ENCODE measurements around the gene FEZ2.

Gene FEZ2

DNA sequence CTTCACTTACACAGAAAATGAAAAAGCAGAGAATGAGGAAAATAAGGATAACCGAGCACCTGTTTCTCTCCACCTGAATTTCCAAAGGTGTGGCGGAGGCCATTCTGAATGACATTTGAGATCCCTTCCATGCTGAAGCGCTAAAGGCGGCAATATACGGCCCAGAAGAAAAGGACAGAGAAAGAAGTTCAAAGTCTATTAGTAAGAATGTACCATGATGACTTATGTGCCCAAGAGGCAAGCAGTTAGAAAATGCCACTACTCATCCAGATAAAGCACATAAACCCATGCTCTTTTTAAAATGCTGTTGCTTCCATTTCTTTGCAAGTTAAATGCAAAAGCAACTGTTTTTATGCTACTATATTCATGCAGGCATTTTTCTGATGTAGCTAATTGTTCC lies 37.2 kb downstream of the FEZ2 start:
- DNase-seq: no peak

DNA sequence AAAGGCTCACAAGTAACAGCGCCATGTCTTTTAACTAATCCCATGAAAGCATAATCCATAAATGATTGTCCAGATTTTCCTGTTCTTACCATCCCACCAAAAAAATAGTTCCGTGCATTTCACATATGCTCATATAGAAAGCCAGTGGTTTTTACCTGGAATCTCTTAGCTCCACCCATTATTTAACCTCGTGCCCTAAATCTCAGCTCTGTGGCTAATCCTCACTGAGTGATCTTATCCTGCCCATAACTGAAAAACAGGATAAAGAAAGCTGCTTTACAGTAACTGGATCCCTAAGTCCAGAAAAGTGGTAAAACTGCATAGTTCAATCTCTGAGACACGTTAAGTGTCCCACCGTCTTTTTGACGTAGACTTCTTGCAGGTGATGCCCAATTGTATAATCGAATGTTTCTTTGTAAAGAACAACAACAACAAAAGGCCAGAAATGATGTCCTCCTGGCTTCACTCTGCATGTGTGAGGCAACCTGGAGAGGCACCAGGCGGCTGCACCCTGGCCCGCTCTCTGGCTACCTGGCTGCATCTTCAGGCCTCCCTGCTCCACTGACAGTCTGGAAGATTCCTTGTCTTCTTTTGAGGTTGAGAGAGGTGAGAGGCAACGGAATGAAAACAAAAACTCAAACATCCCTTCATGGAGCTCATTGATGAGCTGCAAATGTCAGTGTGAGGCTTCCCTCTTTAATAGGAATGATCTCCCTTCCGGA lies 38.6 kb downstream of the FEZ2 start:
- no peak for DNase-seq

DNA sequence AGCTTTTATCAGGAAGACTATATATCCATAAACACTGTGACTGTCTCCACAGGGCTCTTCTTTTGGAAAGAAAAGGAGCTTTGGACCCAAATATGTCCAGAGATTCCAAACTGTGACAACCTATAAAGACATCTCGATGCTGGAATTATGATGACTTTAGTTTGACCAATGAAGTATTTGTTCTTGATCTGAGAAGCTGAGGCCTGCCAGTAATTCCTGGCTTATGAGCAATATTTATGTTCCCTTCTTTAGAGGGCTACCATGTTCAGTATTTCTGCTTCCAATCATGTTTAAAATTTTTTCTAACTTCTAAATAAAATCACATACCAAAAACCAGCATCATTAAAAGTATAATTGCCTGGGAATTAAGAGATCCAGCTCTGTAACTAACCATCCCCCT lies 41.1 kb downstream of the FEZ2 start:
- no peak for DNase-seq

DNA sequence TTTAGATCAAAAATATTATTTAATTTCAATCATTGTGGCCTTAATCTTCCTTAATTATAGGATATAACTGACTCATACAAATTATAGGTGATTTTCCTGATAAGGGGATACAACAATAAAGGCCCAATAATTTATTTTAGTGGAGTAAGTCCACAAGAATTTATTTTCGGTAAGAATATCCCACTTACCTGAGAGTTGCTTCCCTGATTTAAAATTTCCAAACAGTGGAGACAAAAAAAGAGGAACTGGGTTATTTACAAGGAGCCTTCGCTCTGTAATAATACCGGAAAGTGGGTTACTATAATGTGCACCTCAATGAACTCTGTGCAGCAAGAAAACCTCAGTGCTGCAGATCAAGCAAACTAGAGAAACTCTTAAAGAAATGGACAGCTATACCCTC lies 42.2 kb downstream of the FEZ2 start:
- DNase-seq: no peak

DNA sequence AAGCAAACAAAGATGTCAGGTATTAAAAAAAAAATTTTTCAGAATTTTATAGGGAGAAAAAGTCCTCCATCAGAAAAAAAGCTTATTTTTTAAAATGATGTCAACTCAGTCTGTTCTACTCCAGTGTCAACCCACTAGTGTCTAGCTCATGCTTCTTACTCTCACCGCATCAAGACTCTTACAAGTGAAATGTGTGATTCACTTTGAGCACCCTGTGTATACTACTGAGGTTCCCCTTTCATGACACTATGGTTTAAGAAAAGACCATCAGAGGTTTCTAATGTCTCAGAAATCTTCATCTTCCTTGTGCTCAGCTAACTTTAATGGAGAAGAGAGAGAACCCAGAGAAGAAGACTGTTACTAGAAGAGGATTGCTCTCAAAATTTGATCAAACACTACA lies 43.4 kb downstream of the FEZ2 start:
- no peak for DNase-seq

DNA sequence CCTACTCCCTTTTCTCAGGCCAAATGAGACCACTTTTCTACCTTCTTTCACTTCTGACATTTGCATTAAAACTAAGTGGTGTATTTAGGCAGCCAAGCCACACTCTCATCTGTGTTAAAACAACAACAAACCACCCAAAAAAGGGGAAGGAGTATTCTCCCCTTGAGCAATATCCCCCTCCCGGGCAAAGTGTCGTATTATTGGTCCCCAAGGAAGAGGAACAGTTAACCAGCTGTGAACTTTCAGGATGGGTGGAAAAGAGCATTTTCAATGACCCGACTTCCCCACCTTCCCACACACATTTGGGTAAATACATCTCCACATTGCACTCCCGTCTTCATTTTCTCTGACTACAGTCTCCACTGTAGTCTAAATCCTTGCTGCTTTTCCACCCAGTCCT lies 44.3 kb downstream of the FEZ2 start:
- DNase-seq: no peak

DNA sequence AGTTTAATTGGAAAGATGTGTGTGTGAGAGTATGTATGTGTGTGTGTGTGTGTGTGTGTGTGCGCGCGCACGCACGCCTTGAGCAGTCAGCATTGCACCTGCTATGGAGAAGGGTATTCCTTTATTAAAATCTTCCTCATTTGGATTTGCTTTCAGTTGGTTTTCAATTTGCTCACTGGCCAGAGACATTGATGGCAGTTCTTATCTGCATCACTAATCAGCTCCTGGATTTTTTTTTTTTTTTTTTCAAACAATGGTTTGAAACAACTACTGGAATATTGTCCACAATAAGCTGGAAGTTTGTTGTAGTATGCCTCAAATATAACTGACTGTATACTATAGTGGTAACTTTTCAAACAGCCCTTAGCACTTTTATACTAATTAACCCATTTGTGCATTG lies 48.0 kb downstream of the FEZ2 start:
- DNase-seq: no peak

DNA sequence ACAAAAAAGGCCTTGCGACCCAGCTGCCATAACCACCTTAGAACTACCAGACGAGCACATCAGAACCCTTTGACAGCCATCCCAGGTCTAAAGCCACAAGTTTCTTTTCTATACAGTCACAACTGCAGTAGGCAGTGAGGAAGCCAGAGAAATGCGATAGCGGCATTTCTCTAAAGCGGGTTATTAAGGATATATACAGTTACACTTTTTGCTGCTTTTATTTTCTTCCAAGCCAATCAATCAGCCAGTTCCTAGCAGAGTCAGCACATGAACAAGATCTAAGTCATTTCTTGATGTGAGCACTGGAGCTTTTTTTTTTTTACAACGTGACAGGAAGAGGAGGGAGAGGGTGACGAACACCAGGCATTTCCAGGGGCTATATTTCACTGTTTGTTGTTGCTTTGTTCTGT lies 48.8 kb downstream of the FEZ2 start:
- no peak for DNase-seq

DNA sequence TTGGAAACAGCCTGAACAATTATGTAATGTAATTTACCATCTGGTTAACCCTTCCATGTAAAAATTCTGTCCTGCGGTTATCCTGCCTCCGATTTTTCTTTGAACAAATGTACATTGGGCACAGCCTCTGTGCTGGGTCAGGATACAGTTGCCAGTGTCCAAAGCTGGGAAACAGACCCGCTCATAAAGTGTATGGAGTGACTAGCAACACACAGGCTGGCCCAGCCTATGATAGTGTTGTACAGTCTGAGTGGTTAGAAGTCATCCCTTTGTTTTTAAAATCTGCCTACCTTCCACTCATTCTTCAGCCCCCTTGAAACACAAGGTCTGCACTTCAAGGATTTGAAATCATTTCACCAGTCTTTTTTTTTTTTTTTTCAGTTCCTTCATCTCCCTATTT lies 50.1 kb downstream of the FEZ2 start:
- DNase-seq: no peak

DNA sequence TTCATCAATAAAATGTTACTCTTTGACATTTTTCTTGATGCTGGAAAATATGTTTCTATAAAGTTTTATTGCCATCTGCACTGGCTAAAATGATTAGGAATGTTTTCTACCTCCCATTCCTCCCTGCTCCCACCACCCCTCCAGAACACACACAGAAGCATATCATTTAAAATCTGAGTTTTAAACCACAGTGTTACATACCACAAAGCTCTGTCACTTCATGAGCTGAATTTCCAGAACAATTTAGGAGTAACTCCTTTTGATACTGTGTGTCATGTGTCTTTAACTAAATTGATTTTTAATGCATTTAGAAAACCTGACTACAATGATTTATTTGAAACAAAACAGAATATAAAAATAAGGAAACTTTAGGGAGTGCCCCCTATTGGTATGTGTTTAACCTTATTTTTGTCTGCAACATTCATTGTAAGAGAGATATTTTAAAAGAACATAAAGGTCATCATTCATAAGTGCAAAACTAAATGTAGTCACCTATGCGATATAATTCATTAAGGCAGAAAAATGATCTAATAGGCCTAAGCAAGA lies 52.0 kb downstream of the FEZ2 start:
- DNase-seq: no peak

DNA sequence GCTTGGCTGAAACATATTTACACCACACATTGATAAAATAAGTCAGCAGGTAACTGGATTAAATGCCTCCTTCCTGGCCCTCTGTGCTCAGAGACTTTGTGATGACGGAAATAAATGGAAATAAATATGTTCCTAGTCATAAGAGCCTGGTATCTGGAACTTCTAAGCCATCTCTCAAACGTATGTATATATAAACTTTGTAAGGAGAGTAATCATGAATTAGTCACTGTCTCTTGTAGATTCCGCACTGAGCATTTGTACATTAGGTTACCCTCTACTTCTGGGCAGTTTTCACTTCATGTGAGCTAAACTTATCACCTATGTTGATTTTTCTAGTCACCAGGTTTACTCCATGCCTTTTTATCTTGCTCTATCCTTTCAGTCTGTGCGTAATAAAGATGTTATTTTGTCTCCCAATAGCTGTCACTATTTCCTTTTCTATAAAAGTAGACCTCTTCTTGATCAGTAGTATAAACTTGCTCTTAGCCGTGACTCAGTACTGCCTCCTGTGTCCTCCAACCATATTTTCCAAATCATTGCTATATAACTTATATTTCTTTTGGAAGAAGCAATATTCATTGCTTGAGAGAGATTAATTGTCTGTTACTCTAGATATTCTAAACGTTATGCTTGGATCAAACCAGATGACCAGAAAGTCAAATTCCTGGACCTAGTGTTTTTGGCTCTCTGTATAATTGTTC lies 53.2 kb downstream of the FEZ2 start:
- DNase-seq: no peak

DNA sequence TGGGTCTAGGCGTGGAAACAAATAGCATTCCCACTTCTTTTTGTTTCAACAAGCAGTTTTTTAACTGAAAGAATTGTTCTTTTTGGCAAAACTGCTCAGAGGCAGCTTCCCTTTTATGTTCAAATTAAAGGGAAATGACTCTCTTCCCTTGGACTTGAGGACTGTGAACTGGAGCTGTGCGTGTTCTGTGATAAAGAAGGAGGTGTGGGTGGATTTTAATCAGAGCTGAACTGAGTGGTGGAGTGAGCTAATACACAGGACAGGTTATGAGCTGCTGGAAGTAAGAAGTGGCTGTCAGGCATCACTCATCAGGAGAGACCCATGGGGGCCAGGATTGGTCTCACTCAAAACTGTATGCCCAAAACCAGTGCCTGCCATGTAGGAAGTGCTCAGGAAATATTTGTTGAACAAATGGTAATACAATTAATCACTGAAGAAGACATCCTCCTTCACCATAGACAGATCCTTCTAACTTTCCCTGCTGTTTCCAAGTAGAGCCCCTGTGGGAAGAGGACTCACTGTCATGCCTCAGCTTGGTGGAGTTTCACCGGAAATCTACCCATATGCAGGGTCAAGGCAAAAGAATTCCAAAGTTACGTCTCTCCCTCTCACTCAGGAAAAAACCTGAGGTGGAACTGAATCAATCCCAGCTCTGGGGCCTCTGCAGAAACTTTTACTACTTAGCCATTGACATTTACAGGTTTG lies 55.9 kb downstream of the FEZ2 start:
- no peak for DNase-seq

DNA sequence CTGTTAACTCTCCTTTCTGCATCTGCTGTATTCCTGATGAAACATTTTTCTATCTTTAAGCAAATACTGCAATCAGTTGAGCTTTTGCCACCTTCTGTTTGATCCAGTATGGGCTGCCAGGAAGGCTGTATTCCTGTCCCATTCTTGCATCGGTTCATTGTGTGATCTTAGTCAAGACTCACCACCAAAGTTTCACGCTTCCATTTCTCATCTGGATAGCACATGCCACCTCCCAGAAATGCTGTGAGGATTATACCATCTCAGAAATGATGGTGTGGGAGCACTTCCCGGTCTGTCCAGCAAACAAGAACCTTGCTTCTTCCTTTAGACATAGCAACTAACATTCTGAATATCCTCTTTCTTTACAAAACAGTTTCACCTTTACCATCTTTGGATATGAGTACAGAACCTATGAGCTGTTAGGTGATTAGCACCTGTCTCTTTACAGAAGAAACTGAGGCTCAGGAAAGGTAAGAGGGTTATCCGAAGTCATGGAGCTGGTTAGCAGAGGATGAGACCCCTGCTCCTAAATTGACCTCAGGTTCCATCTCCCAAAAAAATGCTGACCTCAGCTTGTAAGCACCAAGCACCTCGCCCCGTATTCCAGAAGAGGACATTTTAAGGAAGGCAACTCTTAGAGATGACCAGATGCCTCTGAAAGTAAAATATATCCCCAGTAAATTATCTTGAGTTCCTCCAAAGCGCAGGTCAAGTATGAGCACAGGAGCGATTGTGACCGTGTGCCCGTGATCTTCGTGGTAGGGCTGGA lies 56.8 kb downstream of the FEZ2 start:
- no peak for DNase-seq

DNA sequence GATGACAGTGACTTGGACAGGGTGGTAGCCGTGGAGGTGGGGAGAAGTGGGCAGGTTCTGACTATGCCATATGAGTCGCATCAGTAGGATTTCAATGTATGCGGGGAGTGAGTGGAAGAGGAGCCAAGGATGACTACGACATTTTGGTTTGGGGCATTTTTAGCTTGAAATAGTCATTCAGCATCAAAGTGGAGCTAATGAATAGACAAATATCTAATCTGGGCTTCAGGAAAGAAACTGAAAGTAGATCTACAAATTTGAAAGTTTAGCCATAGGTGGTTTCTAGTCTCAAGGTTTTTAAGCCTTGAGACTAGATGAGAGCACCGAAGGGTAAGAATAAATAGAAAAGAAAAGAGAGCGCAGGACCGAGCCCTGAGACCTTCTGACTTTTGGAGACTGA lies 58.3 kb downstream of the FEZ2 start:
- no peak for DNase-seq

DNA sequence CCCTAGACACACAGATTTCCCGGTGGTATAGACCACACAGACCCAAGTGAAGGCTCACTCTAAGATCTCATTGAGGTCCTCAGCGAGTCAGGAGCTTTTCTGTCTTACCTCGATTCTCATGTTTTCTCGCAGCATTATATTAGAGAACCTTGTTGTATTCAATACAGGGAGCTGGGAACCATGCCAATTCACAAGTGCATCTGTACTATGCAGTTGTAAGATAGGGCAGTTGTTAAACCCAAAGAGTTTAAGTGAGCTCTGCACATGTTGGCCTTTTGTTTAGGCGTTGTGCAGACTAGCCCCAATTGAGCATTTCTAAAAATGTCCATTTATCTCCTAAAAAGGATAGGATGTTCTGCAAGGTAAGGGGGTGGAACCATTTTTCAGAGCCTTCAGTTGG lies 59.6 kb downstream of the FEZ2 start:
- no peak for DNase-seq

DNA sequence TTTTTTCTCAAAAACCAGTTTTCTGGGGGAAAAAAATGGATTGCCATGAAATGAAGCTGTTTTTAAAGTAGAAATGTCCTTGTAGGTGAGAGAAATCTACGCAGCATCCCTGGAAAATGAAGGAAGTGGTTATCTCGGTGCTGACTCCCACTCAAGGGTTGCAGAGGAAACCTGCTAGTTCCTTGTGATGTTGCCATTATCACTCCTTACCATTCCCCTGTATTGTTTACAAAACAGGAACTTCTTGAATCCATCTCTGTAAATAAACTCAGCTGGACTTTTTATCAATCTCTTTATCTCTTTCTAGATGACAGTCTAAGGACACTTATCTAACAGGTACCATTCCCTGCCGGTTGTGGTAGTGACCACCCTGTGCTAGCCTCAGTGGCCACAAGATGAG lies 61.2 kb downstream of the FEZ2 start:
- no peak for DNase-seq

DNA sequence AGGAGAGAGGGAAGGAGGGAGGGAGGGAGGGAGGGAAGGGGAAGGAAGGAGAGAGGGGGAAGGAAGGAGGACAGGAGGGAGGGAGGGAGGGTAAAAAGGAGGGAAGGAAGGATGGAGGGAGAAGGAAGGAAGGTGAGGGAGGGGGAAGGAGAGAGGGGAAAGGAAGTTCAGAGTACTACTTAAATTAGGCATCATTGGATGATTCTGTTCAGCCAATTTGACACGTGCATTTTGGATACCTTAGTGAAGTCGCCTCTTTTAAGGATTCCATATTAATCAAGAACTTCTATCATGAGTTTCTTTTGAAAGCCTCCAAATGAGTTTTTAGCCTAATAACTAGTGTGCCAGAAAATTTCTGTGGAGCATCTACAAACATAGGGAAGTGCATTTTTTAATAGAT lies 62.9 kb downstream of the FEZ2 start:
- no peak for DNase-seq

DNA sequence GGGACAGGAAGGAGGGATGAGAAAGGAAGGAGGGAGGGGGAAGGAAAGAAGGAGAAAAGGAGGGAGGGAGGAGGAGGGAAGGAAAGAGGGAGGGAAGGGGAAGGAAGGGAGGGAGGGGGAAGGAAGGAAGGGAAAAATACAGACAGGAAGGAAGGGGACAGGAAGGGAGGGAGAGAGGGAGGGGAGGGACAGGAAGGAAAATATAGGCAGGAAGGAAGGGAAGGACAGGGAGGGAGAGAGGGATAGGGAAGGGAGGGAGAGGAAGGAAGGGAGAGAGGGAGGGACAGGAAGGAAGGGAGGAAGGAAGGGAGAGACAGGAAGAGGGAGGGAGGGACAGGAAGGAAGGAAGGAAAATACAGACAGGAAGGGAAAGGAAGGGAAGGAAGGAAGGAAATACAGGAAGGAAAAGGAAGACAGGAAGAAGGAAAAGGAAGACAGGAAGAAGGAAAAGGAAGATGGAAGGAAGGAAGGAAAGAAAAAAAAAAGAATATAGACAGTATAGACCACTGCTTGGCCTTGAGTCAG lies 63.6 kb downstream of the FEZ2 start:
- no peak for DNase-seq

DNA sequence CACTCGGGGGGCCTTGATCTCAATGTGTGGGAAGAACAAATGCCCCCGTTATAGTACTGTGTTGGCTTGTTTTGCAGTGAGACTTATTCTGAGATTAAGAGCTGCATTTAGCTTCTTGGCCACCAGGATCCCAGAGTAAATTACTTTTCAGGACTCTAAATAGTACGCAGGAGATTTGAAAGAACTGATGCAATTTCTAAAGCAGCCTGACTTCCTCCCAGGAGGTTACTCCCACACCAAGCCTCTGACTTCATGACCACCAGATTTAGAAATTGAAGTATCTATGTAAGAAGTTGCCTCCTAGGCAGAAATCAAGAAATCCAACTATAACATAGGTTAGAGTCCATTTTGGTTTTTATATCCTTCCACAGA lies 67.0 kb downstream of the FEZ2 start:
- no peak for DNase-seq

DNA sequence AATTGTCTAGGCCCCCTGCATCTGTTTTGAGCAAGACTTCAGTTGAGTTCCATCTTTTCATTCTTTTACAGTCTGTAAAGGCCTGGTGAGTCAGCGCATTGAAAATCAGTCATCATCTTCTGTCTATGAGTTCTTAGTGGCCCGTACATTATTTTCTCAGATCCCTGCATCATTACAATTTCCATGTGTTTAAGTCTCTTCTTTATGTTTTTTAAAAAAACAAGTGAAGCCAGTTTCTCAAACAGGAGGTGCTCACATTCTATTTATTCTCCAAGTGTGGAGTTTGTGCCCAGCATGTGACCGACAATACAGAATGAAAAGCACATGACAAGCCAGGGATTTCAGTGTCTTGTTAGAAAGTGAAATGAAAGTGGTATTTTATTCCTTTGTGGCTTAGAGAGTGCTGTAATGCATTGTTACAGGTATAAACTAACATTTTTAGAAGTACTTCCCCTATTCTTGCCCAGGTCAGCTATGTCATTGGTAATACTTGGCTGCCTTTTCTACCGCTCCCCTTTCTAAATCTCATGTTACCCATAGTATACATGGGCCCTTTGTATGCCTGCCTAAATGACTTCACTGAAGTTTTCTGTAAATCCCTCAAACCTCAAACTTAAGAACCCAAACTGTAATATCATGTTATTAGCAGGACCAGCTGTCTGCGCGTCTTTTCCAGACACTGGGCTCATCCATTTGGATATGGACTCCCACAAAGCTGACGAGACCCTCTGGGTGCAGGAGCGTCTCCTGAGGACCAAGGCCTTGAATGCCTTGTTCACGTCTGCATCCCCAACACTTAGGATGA lies 67.6 kb downstream of the FEZ2 start:
- DNase-seq: no peak

DNA sequence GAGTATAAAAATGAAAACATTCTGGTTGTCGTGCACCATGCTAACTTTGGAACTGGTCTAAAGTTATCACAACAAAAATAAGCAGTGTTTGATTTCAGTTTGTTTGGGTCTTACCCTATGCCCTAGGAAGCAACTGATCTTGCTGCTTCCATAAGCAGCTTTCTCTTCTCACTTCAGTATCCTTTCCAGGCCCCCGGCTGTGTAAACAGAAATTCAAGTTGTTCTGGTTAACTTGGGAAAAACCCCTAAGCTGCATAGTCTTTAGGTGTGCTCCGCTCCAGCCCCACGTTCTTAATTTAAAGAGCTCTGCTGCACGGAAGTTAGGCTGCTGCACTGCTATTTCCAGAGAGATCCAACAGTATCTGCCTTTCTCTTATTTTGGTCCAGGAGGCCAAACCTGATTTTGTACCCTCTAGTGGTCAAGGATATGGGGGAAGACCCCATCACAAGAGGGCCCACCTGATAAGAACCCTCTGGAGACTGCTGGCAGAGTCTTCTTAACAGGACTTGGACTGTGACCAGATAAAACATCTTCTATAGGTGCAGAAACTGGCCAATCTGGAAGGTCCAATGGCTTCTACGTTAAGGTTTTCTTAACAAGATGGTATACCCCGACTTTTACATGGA lies 69.1 kb downstream of the FEZ2 start:
- DNase-seq: no peak

DNA sequence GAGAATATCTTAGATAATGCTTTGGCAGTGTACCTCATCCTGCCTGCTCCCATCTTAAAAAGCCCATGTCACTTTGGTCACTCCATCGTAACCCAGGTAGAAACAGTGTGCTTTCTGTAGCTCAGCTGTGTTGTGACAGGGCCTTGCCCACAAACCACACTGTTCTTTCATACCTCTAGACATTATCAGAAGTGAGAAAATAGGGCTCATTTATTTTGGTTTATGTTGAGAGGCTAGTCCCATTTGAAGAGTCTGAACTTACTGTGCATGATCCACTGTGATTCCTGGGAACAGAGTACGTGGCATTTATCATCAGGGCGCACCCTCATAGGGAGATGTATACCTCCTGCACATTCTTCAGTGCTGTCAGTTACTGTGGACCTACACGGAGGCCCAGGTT lies 69.7 kb downstream of the FEZ2 start:
- no peak for DNase-seq
